Uterus (tissue), 2 donors: ENCODE results near the gene SRC.

Source experiments
- POLR2A ChIP-seq, 2 donors: fragments of 450-650 bp; IDR thresholded peaks; one replicate each; pipeline ENCODE4 v1.6.1; 2016; ENCODE audit warnings: antibody characterized with exemption in 2 of 2, mild to moderate bottlenecking in 1 of 2, moderate library complexity in 1 of 2
- TF ChIP-seq, protein P1 (sequence below), 4 experiments: fragments of 200-600 bp in 2 of 4; fragments of 450-650 bp in 2 of 4; sonication (generic) in 2 of 4; IDR thresholded peaks; one replicate each; pipeline ENCODE4 v1.5.1; 2016 to 2019; ENCODE audit warnings: antibody characterized with exemption in 4 of 4, mild to moderate bottlenecking in 2 of 4, moderate library complexity in 1 of 4

DNA sequence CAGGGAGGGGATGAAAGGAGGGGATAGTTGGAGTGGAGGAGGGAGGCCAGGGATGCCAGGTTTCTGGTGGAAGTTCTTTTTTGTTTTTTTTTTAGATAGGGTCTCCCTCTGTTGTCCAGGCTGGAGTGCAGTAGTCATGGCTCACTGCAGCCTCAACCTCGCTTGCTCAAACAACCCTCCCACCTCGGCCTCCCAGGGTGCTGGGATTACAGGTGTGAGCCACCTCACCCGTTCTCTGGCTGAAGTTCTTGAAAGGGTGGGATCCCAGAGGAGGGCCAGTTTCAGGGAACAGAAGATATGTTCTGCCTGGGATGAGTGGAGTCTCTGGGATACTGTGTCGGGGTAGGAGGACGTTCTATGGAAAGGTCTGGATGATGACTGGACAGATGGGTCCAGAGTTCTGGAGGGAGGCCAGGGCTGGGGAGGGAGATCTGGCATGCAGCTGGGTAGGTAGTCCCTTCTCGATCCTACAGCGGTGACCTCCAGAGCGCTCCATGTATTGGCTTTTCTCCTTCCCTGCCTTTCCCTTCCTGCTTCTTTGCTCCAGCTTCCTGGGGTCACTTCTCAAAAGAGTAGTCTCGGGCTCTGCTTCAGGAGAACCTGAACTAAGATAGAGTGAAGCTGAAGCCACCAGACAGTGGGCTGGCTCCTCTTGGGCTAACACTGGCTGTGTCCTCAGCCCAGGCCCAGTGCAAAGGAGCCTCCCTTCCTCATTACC lies 12.7 kb upstream of the SRC start:
- TF ChIP-seq POLR2A (IDR thresholded peaks at IDR 0.05): no peak
- TF ChIP-seq, protein P1, sequence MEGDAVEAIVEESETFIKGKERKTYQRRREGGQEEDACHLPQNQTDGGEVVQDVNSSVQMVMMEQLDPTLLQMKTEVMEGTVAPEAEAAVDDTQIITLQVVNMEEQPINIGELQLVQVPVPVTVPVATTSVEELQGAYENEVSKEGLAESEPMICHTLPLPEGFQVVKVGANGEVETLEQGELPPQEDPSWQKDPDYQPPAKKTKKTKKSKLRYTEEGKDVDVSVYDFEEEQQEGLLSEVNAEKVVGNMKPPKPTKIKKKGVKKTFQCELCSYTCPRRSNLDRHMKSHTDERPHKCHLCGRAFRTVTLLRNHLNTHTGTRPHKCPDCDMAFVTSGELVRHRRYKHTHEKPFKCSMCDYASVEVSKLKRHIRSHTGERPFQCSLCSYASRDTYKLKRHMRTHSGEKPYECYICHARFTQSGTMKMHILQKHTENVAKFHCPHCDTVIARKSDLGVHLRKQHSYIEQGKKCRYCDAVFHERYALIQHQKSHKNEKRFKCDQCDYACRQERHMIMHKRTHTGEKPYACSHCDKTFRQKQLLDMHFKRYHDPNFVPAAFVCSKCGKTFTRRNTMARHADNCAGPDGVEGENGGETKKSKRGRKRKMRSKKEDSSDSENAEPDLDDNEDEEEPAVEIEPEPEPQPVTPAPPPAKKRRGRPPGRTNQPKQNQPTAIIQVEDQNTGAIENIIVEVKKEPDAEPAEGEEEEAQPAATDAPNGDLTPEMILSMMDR (IDR thresholded peaks at IDR 0.05): no peak
